WI38 (cell line): ENCODE data around the gene TSPAN13.

Experiments used
- H3K4me3 ChIP-seq: 2 replicates; pipeline ENCODE4 v1.5.1; 2011; ENCODE audit warnings: low read depth, mild to moderate bottlenecking, control low read depth, low read length
- TF ChIP-seq, protein P1 (sequence below): IDR thresholded peaks from 2 replicates; pipeline ENCODE4 v1.5.1; 2012; ENCODE audit warnings: low read depth, mild to moderate bottlenecking, control low read depth, low read length

The TSPAN13 gene

DNA sequence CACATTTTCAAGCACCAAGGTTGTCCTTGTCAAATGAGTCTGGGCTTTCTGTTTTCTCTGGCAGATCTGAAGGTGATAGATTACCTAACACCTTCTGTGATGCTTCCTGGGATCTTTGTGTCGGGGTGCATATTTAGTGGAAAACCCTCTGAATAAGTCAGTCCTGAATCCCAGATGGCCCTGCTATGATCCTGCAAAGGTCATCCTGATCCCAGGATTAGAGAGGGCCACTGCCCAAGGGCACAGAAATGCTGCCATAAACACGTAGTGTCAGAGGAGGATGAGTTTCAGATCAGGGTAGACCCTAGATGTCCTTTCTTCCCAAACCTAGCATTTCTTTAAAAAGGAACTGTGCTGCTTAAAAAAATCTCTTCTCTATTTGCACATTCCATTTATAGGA lies 32.3 kb downstream of the TSPAN13 start:
- H3K4me3 ChIP-seq: no peak overlapping the region
- TF ChIP-seq, protein P1, sequence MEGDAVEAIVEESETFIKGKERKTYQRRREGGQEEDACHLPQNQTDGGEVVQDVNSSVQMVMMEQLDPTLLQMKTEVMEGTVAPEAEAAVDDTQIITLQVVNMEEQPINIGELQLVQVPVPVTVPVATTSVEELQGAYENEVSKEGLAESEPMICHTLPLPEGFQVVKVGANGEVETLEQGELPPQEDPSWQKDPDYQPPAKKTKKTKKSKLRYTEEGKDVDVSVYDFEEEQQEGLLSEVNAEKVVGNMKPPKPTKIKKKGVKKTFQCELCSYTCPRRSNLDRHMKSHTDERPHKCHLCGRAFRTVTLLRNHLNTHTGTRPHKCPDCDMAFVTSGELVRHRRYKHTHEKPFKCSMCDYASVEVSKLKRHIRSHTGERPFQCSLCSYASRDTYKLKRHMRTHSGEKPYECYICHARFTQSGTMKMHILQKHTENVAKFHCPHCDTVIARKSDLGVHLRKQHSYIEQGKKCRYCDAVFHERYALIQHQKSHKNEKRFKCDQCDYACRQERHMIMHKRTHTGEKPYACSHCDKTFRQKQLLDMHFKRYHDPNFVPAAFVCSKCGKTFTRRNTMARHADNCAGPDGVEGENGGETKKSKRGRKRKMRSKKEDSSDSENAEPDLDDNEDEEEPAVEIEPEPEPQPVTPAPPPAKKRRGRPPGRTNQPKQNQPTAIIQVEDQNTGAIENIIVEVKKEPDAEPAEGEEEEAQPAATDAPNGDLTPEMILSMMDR: no peak

DNA sequence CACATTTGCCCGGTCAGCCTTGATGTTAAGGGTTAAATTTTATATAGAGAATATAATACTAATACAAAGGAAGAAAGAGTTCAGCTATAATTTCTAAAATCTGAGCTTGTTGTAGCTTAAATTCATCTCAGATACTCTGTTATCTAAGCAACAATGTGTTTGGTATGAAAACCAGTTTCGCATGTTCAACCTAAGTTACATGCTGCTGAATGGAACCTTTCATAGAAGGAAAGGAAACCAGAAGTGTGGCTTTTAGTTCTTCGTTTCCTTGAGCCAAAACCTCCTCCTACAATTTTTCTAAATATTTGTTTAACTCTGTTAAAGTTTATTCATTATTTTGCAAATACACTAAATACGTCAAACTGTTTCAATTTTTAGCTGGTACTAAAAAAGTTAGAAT lies 32.7 kb downstream of the TSPAN13 start:
- H3K4me3 ChIP-seq: no peak overlapping the region
- TF ChIP-seq, protein P1: no peak

DNA sequence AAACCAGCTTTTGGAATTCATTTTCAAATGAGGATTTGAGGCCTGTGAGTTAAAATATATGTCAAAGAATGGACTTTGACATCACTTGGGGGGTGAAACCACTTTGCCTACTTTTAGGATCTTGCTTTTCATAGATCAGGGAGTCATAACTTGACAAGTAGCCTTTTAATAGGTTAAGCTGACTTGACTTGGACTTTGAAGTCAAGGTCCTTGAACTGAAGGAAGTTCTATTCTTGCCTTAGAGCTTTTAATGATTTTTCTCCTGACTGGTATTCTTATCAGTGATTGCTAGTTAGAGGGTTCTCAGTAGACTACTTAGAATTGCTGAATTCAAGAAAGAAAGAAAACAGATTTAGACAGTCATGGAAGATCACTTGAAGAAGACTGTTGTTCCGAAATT lies 33.6 kb downstream of the TSPAN13 start:
- TF ChIP-seq, protein P1: no peak
- H3K4me3 ChIP-seq: no peak overlapping the region

DNA sequence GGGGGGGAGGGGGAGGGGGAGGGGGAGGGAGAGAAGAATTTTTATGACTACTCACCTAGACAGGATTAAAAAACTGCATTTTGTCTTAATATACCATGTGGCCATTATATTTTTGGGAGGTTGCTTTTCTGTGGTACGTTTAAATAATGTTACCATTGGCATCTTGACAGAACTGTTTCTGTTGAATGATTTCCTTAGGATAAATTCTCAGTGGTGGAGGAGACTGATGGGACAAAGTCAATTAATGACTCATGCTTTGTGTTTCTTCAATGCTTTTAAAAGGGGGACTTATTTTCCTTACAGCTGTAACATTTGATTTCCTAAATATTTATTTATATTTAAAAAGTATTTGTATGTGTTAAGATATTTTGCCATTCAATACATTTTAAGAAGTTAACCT lies 37.5 kb downstream of the TSPAN13 start:
- no peak overlapping the region for H3K4me3 ChIP-seq
- TF ChIP-seq, protein P1: no peak

DNA sequence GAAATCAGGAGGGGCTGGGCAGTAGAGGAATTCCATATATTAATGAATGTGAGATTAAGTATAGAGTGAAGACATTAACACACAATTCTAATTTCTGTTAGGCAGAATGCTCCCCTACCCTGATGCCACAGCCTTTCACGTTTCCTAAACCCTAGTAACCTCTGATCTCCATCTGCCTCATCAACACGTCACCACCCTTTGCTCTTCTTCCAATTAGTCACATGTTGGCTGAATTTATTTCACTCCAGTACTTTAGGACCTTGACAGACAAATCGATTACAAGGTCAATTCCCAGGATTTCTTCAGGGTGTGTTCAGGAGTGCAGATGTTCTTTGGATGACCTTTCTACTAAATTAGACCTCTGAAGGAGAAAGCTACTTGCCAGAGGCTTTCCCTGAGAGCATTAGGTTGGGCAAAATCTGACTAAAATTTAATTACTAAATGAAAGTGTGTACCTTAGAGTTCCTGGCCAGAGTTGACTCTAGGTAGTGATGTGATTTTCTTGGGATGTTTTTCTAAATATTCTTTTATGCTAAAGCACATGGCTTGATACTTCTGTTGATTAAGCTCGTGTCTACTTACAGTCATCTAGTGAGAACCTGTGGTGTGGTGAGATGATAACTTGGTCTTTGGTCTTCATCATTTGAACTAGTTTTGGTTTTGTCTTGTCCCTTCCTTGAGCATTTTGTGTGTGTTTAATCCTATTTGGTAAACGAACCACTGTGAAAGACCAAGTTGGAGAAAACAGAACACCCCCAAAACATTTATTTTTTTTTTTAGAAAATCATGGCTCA lies 38.5 kb downstream of the TSPAN13 start:
- TF ChIP-seq, protein P1: no peak
- H3K4me3 ChIP-seq: no peak overlapping the region

DNA sequence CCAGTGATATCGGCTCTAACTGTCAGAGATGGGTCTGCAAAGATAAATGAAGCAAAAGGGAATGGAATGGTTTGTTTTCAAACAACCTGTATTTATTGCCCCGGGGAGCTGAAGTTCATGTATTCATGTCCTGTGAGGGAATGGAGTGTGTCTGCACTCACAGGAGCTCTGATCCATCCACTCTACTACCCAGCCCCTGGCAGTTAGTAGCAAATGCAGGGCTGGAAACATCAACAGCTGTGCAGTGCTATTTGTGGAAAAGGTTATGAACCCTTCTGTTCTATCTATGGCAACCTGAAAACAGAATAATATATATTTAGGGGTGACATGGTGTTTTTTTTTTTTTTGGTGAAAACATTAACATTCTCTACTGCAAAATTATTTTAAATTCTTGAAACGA lies 41.4 kb downstream of the TSPAN13 start:
- TF ChIP-seq, protein P1: no peak

DNA sequence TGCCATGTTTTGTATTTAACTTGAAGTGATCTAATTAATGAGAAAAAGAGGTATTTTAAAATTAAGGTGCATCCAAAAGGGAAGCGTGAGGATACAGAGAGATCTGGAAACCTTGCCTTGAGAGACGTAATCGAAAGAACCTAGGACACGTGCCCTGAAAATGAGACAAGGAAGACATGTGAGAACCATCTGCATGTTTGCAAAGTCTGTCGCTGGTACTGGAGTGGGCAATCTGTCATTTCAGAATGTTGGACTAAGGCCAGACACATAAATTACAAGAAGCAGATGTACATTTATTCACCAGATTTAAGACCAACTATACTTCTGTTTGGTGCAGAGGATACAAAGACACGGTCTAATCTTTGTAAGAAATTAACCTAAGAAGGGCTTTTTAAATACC lies 42.1 kb downstream of the TSPAN13 start:
- H3K4me3 ChIP-seq: no peak overlapping the region
- TF ChIP-seq, protein P1: no peak

More for the DNA sequence above, 41.4 kb downstream of the TSPAN13 start:
- no peak overlapping the region for H3K4me3 ChIP-seq
